LNCaP clone FGC (cell line): ENCODE data around the gene LEKR1.

Experiments used
- DNase-seq: peaks from one replicate; pipeline ENCODE4 v3.0.0-alpha.2; 2011; ENCODE audit warnings: low read depth
- H3K4me3 ChIP-seq: 2 replicates; pipeline ENCODE4 v1.5.1; 2011; ENCODE audit warnings: mild to moderate bottlenecking, low read depth, low read length, control low read depth
- CTCF ChIP-seq: IDR thresholded peaks from 2 replicates; pipeline ENCODE4 v1.5.1; 2012; ENCODE audit warnings: mild to moderate bottlenecking; ENCODE audit not compliant: control insufficient read depth, insufficient read depth; ENCODE audit errors: extremely low read depth

The LEKR1 gene

DNA sequence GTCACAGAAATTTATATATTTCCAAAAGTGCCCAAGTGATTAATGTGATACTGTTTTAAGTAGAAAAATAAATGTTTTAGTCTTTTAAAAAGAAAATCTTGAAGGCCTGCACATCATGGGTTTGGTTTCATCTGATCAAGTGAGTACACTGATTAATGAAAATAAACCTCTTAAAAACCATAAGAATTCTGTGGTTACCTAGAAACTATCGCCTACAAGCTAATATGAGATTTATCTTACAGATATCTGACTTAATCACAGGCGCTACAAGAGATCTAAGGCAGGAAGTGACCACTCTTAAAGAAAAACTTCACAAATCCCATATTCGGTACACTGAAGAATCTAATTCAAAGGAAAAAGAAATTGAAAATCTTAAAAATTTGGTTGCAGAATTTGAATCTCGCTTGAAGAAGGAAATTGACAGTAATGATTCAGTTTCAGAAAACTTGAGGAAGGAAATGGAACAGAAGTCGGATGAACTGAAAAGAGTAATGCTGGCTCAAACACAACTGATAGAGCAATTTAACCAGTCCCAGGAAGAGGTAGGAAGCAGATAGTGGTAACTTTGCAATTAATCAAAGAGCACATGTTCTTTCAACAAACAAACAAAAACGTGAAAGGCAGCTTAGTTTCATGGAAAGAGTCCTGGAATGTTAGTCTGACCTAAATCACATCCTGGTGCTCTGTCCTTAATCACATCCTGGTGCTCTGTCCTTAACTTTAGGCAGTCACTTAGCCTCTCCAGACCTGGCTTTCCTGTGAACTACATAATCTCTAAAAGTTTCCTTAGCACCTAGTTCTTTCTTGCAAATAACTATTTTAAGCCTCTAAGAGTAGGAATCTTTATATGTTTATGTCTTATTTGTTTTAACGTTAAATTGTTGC, 201.9 kb downstream of the LEKR1 start:
- no peak for DNase-seq
- no peak for TF ChIP-seq CTCF
- H3K4me3 ChIP-seq = no peak overlapping the region

DNA sequence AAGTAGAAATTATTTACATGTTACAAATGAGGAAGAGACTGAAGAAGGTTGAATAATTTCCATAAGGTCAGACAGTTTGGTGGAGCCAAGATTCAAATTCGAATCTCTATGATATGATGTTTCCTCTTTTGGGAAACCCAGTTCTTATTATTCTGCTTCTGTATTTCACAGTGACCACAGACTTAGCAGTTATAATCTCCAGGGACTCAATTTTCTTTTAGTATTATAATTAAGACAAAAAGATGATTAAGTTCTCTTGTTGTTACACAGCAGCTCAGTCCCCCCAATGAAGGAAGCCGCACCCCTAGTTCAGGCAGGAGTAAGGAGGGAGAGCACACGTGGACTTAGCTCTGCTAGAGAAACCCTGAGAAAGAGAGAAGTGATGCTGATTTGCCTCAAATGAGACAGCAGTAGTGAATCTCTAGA, 203.2 kb downstream of the LEKR1 start:
- no peak for DNase-seq
- no peak for TF ChIP-seq CTCF
- no peak overlapping the region for H3K4me3 ChIP-seq

GRCh38 chr3:157030712-157031111, 204.6 kb downstream of the LEKR1 start:
- DNase-seq = no peak
- TF ChIP-seq CTCF = no peak
- no peak overlapping the region for H3K4me3 ChIP-seq

DNA sequence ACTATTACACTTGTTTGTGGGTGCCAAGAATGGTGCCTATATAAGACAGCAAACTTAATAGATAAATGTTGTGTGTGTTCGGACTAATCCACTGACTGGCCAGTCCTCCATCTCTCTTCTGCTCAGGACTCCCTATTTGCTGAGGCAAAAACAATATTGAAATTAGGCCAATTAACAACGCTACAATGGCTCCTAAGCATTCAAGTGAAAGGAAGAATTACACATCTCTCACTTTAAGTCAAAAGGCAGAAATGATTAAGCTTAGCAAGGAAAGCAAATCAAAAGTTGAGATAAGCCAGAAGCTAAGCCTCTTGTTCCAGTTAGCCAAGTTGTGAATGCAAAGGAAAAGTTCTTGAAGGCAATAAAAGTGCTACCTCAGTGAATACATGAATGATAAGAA, 206.8 kb downstream of the LEKR1 start:
- TF ChIP-seq CTCF = no peak
- no peak overlapping the region for H3K4me3 ChIP-seq
- DNase-seq = no peak

DNA sequence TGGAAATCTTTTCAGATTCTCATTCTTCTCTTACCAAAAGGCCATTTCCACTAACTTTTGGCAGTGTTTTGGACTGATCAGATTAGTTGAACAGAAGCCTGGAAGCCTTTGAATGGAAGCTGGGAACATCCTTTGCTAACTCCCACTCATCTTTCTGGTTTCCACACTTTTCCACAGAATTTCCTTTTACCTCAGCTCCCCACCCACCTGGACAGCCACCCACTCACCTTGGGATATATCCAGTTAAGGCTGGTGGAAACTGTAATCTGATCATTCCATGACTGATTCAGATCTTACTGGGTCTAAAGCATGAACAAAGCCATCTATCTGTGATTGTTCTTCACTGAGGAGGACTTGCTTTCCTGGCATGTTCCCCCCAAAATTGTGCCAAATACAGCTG, 214.3 kb downstream of the LEKR1 start:
- H3K4me3 ChIP-seq = no peak overlapping the region
- DNase-seq = no peak
- no peak for TF ChIP-seq CTCF

DNA sequence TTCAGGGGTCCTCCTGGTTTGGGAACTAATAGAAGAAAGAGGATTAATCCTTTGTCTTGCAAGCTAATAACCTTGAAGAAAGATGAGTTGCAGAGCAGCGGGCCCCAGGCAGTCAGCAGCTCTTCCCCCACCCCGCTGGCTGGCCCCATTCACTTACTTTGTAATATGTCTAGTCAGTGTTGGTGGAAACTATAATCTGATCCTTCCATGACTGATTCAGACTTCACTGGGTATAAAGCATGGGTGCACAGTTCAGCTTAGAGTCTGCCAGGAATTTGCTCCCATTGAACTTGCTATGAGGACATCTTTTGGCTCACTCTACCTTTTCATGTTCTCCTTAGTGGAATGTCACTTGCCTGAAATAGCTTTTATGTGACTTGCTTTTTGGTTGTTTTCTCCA, 216.1 kb downstream of the LEKR1 start:
- no peak overlapping the region for H3K4me3 ChIP-seq
- TF ChIP-seq CTCF = no peak
- no peak for DNase-seq

DNA sequence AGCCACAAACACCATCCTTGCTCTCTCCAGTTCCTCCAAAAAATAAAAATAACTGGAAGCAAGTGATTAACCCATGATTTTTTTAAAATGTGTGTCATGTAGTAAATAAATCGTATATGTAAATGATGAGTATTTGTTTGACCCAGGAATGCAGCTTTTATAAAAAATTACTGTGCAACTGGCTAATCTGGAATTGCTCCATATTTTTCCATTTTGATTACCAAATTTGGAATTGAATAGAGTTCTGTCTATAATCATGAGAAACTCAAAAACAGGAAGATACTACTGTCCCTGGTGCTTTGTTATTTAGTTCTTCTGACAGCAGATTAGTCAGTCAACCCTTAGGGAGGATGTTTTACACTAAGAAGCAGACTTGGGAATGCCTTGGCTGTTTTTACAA, 217.6 kb downstream of the LEKR1 start:
- DNase-seq = no peak
- no peak for TF ChIP-seq CTCF
- H3K4me3 ChIP-seq = no peak overlapping the region
